ENCODE data around the gene CAP2. TPM values are rescaled to one million over a fixed set of nuclear protein-coding genes. Genes with fewer than 3 reads are reported as not detected.

The CAP2 gene
- total RNA-seq, 1 experiment from 2014 or later = 11.5 TPM

DNA sequence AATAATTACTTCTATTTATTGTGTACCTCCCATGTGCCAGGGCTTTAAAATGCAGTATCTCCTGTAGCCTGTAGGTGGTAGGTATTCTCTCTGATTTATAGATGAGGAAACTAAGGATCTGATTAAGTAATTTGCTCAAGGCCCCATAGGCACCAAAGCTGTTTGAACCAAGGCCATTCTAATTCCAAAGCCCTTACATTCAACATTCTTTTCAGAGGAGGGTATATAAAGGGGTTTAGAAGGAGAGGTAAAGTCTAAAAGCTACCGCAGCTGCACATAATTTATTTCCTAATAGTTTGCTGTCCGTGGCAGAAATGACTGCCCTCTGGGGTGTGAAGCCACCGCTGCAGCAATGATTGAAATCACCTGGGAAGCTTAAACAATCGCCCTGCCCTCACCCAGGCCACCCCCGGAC lies 111.7 kb downstream of the CAP2 start:
- Histone ChIP-seq H3K4ac (ENCODE audit: low read depth, low read length) (no peak overlapping the region), H3K4me2 (ENCODE audit: insufficient read depth, insufficient read length, low read length) (no peak overlapping the region), H4K8ac (replicated peaks; ENCODE audit: insufficient read length, low read depth, low read length) (no peak overlapping the region), H3K56ac (ENCODE audit: insufficient read length, low read depth, low read length) (no peak overlapping the region), H2BK15ac (ENCODE audit: low read depth, low read length) (no peak overlapping the region), H2AK5ac (ENCODE audit: insufficient read length, low read length) (no peak overlapping the region), H4K20me1 (ENCODE audit: control insufficient read depth, insufficient read depth, insufficient read length) (no peaks in the 10 kb centered on the region), H2AFZ (ENCODE audit: low read length) (no peak overlapping the region), H3K27ac (ENCODE audit: insufficient read length, low read depth, low read length) (no peak overlapping the region), H3K9me3 (ENCODE audit: control insufficient read depth, low read depth, low read length) (no peaks in the 10 kb centered on the region), H3K4me1 (ENCODE audit: insufficient read depth, low read length) (peaks cover 4% of the 10 kb centered on the region; the same call in 1 of the 2 replicates), H3K23me2 (ENCODE audit: insufficient read length, low read depth, low read length, poor library complexity, severe bottlenecking) (no peaks in the 10 kb centered on the region), H2BK12ac (ENCODE audit: insufficient read length, low read depth, low read length) (no peak overlapping the region), H2BK120ac (ENCODE audit: low read depth, low read length, poor library complexity, severe bottlenecking) (no peak overlapping the region), H3K9ac (ENCODE audit: extremely low read depth, insufficient read length, low read length) (no peak overlapping the region), H4K5ac (ENCODE audit: insufficient read length, low read depth, low read length) (no peak overlapping the region), H3K18ac (ENCODE audit: insufficient read length, low read depth, low read length) (no peak overlapping the region), H3K27me3 (ENCODE audit: insufficient read depth, low read length) (no peaks in the 10 kb centered on the region), H3K14ac (ENCODE audit: insufficient read depth, low read length) (no peak overlapping the region), H3K79me1 (ENCODE audit: insufficient read depth, low read depth, low read length, poor library complexity, severe bottlenecking) (no peaks in the 10 kb centered on the region), H4K91ac (ENCODE audit: insufficient read length, low read depth, low read length) (no peak overlapping the region), H3T11ph (ENCODE audit: low read length) (no peak overlapping the region), H3K79me2 (ENCODE audit: insufficient read depth, low read length) (no peaks in the 10 kb centered on the region), H2BK20ac (ENCODE audit: low read depth, low read length, poor library complexity, severe bottlenecking) (no peak overlapping the region), H2BK5ac (ENCODE audit: insufficient read length, low read length) (no peak overlapping the region), H3K23ac (ENCODE audit: insufficient read length, low read depth, low read length) (no peak overlapping the region)
- no peak overlapping the region for H3K4me3 Mint-ChIP-seq
- TF ChIP-seq CTCF (conservative IDR thresholded peaks at IDR 0.05) = peak; percentile 63
- no peaks in the 10 kb centered on the region for H3K9me3 Mint-ChIP-seq
- no peak overlapping the region for H3K27ac Mint-ChIP-seq
- H3K27me3 Mint-ChIP-seq (ENCODE audit: low read depth) = no peaks in the 10 kb centered on the region
- no CpG with 5 or more reads among the region's 5 CpGs for WGBS (ENCODE audit: extremely low coverage, insufficient read length, low lambda C conversion rate)
- H3K4me1 Mint-ChIP-seq = peaks cover 6 to 8% of the 10 kb centered on the region in 2 experiments
- no peak for DNase-seq
- peaks cover 0 to 1% (median 0%) of the 10 kb centered on the region in 3 experiments; a peak in 1 of 7 replicates for H3K36me3 Mint-ChIP-seq (ENCODE audit: insufficient read depth in 1 of 3, low read depth in 3 of 3)
